MM.1S (cell line): ENCODE data around the gene PIEZO1.
A peak's percentile ranks its signal among the peaks of the same experiment; 100 is the strongest.

ENCODE experiments used
- DNase-seq: peaks from one replicate; pipeline ENCODE4 v3.0.0-alpha.2; 2015
- H2AFZ ChIP-seq: fragments of 300-600 bp; sonication (generic); 2 replicates; pipeline ENCODE4 v1.6.0; 2016; ENCODE audit warnings: antibody characterized with exemption, low read length
- H3F3A ChIP-seq: fragments of 300-600 bp; sonication (generic); 2 replicates; pipeline ENCODE4 v1.6.1; 2016; ENCODE audit warnings: mild to moderate bottlenecking, antibody characterized with exemption, low read length, moderate library complexity, mixed read lengths; ENCODE audit not compliant: insufficient read depth
- H3K27ac ChIP-seq: fragments of 300-600 bp; sonication (generic); 2 replicates; pipeline ENCODE4 v1.5.1; 2016; ENCODE audit warnings: mild to moderate bottlenecking, low read length
- H3K27me3 ChIP-seq: fragments of 300-600 bp; sonication (generic); replicated peaks from 2 replicates; pipeline ENCODE4 v1.6.0; 2016; ENCODE audit warnings: low read length; ENCODE audit not compliant: insufficient read depth
- H3K36me3 ChIP-seq: fragments of 300-600 bp; sonication (generic); replicated peaks from 2 replicates; pipeline ENCODE4 v1.6.1; 2016; ENCODE audit warnings: mild to moderate bottlenecking, low read length, mixed read lengths; ENCODE audit not compliant: insufficient read depth
- H3K4me1 ChIP-seq: fragments of 300-600 bp; sonication (generic); 2 replicates; pipeline ENCODE4 v1.6.1; 2016; ENCODE audit warnings: low read length, mixed read lengths
- H3K4me2 ChIP-seq: fragments of 300-600 bp; sonication (generic); 2 replicates; pipeline ENCODE4 v1.6.0; 2016; ENCODE audit warnings: low read depth, low read length
- H3K4me3 ChIP-seq: fragments of 300-600 bp; sonication (generic); 2 replicates; pipeline ENCODE4 v1.5.1; 2016; ENCODE audit warnings: low read length, mixed read lengths
- H3K79me2 ChIP-seq: fragments of 300-600 bp; sonication (generic); 2 replicates; pipeline ENCODE4 v1.6.1; 2016; ENCODE audit warnings: mixed run types, low read length, mixed read lengths
- H3K9ac ChIP-seq: fragments of 300-600 bp; sonication (generic); 2 replicates; pipeline ENCODE4 v1.6.1; 2016; ENCODE audit warnings: low read length, mixed read lengths
- H3K9me2 ChIP-seq: fragments of 300-600 bp; sonication (generic); replicated peaks from 2 replicates; pipeline ENCODE4 v1.6.1; 2016; ENCODE audit warnings: mild to moderate bottlenecking, low read length, mixed read lengths; ENCODE audit not compliant: insufficient read depth
- H3K9me3 ChIP-seq: fragments of 300-600 bp; sonication (generic); replicated peaks from 2 replicates; pipeline ENCODE4 v1.6.1; 2016; ENCODE audit warnings: mild to moderate bottlenecking, low read length, mixed read lengths; ENCODE audit not compliant: insufficient read depth
- H4K20me1 ChIP-seq: fragments of 300-600 bp; sonication (generic); 2 replicates; pipeline ENCODE4 v1.6.1; 2016; ENCODE audit warnings: mild to moderate bottlenecking, low read length, moderate library complexity, mixed read lengths; ENCODE audit not compliant: insufficient read depth
- CTCF ChIP-seq: fragments of 300-600 bp; sonication (generic); IDR thresholded peaks from 2 replicates; pipeline ENCODE4 v1.5.1; 2016; ENCODE audit warnings: antibody characterized with exemption, low read length, mixed read lengths
- EZH2 ChIP-seq: fragments of 300-600 bp; sonication (generic); optimal IDR thresholded peaks from 2 replicates; pipeline ENCODE3; 2017; ENCODE audit warnings: low read depth, mild to moderate bottlenecking, antibody characterized with exemption, low read length, mixed read lengths
- EZH2phosphoT487 ChIP-seq: fragments of 300-600 bp; sonication (generic); IDR thresholded peaks from 2 replicates; pipeline ENCODE4 v1.6.1; 2018; ENCODE audit warnings: antibody characterized with exemption, low read length

PIEZO1 gene

GRCh38 chr16:88711750-88712340 lies 73.2 kb downstream of the PIEZO1 start:
- Histone ChIP-seq H3K27me3 (no peaks in the 10 kb centered on the region), H3K4me1 (no peaks in the 10 kb centered on the region), H3K4me2 (no peak overlapping the region), H3K36me3 (no peaks in the 10 kb centered on the region), H3K27ac (no peak overlapping the region), H3K9me3 (no peaks in the 10 kb centered on the region), H3F3A (0 out of 2 replicates have a peak, but pooled peaks cover 3% of the 10 kb centered on the region), H3K4me3 (no peak overlapping the region), H3K9me2 (no peaks in the 10 kb centered on the region), H4K20me1 (no peaks in the 10 kb centered on the region), H3K79me2 (peaks cover 8% of the 10 kb centered on the region; the same call in 1 of the 2 replicates), H2AFZ (no peak overlapping the region), H3K9ac (no peak overlapping the region)
- DNase-seq, result no peak
- TF ChIP-seq EZH2phosphoT487 (no peak), CTCF (no peak), EZH2 (no peak)

DNA sequence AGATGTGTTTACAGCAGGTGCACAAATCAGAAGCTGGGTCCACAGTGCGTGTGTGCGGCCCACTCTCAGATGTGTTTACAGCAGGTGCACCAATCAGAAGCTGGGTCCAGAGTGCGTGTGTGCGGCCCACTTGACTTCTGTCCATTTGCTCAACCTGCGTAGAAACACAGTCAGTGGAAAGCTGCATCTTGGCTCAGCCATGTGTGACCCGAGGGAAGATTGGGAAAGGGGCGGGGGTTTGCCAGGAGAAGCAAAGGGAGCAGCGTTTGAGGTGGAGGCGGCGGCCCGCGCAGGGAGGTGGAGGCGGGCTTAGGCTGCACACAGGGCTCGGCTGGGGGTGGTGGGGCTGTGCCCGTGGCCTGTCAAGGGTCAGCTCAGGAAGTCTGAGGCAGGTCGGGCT lies 74.5 kb downstream of the PIEZO1 start:
- Histone ChIP-seq H3K9me3 (no peaks in the 10 kb centered on the region), H3K79me2 (peaks cover 9% of the 10 kb centered on the region; the same call in 1 of the 2 replicates), H2AFZ (no peak overlapping the region), H3K9ac (no peak overlapping the region), H3F3A (peaks cover 7% of the 10 kb centered on the region; the same call in 1 of the 2 replicates), H3K9me2 (no peaks in the 10 kb centered on the region), H3K27ac (no peak overlapping the region), H3K36me3 (no peaks in the 10 kb centered on the region), H4K20me1 (no peaks in the 10 kb centered on the region), H3K27me3 (no peaks in the 10 kb centered on the region), H3K4me2 (no peak overlapping the region), H3K4me3 (no peak overlapping the region), H3K4me1 (no peaks in the 10 kb centered on the region)
- TF ChIP-seq CTCF (no peak), EZH2phosphoT487 (no peak), EZH2 (no peak)
- no peak for DNase-seq

DNA sequence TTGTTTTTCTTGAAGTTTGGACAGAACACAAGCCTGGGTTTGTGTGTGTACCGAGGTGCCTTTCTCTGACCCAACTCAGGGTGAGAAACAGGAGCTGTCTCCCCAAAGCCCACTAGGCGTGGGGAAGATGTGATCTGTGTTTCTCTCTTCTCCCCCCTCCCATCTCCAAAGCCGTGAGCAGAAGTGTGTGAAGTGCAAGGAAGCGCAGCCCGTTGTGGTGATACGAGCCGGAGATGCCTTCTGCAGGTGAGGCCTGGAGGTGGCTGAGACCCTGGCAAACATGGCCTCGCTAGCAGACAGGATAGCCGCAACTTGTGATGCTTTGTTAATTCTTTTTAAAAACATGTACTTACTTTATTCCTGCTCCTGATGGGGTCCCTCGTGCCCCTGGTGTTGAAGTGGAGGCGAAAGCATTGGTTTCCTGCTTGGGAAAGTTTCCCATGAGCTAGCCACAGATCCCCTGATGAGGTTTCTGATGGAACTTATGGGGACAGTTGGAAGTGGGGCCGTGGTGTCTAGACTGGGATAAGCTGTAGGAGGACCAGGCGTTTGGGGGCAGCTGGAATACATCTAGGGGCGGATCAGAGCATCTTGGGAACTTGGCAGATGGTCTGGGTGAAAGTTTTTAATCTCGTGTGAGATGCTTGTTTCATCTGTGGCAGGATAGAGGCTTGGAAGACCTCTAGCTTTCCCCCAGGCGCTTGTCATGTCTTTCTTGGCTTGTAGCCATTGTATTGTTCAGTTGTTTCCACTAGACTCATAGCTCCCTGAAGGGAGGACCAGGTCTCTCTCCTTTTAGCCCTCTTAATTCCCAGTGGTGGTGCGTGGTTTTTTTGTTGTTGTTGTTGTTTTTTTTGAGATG lies 77.8 kb downstream of the PIEZO1 start:
- no peaks in the 10 kb centered on the region for H3K36me3 ChIP-seq
- peak overlapping the region; percentile 80 for H3K4me3 ChIP-seq
- peaks cover 7% of the 10 kb centered on the region; the same call in 1 of the 2 replicates for H3F3A ChIP-seq
- H3K9me3 ChIP-seq, result no peaks in the 10 kb centered on the region
- DNase-seq, result peak; percentile 19
- no peaks in the 10 kb centered on the region for H3K4me1 ChIP-seq
- no peaks in the 10 kb centered on the region for H4K20me1 ChIP-seq
- H3K9ac ChIP-seq, result peak overlapping the region; percentile 72; the same call in 1 of the 2 replicates
- peak overlapping the region; percentile 70; the same call in 1 of the 2 replicates for H3K4me2 ChIP-seq
- H3K79me2 ChIP-seq, result peaks cover 27% of the 10 kb centered on the region
- H3K27me3 ChIP-seq, result no peaks in the 10 kb centered on the region
- peak overlapping the region; percentile 58; the same call in 1 of the 2 replicates for H2AFZ ChIP-seq
- TF ChIP-seq EZH2phosphoT487 (no peak), EZH2 (no peak), CTCF (no peak)
- H3K27ac ChIP-seq, result peak overlapping the region; percentile 49; the same call in 1 of the 2 replicates
- no peaks in the 10 kb centered on the region for H3K9me2 ChIP-seq
